ENCODE results near the gene BPIFA2. TPM values are rescaled to one million over a fixed set of nuclear protein-coding genes. Genes with fewer than 3 reads are reported as not detected.

The BPIFA2 gene
- total RNA-seq, 2 donors from 2014 or later, result not detected

- Histone ChIP-seq H3K27ac (ENCODE audit: low read depth, low read length) (no peak overlapping the region), H3K9ac (ENCODE audit: extremely low read depth, low read length, poor library complexity, severe bottlenecking) (no peak overlapping the region), H3K4me1 (ENCODE audit: control insufficient read depth, insufficient read depth, low read length) (no peaks in the 10 kb centered on the region), H3K27me3 (ENCODE audit: control insufficient read depth, insufficient read depth, low read length, poor library complexity, severe bottlenecking) (peaks cover 67% of the 10 kb centered on the region), H3K9me3 (ENCODE audit: control insufficient read depth, low read length) (no peaks in the 10 kb centered on the region), H3K4me3 (ENCODE audit: low read length) (no peak overlapping the region), H3K36me3 (ENCODE audit: control insufficient read depth, insufficient read depth, low read length) (no peaks in the 10 kb centered on the region)
- WGBS, 2 experiments (ENCODE audit: insufficient coverage in 1 of 2, insufficient read length in 1 of 2), result 88% methylated on average over 1 of the region's 1 CpG; no CpG with 5 or more reads in 1 of the 2 experiments
- peaks cover 37% of the 10 kb centered on the region for H3K27me3 Mint-ChIP-seq (ENCODE audit: insufficient read depth)
- H3K4me3 Mint-ChIP-seq, result no peak overlapping the region
- peaks cover 2% of the 10 kb centered on the region for H3K4me1 Mint-ChIP-seq
- no peak overlapping the region for H3K27ac Mint-ChIP-seq
- no peaks in the 10 kb centered on the region for H3K9me3 Mint-ChIP-seq
- H3K36me3 Mint-ChIP-seq (ENCODE audit: low read depth), result no peaks in the 10 kb centered on the region
- DNase-seq, result no peak
- no peak for TF ChIP-seq CTCF (conservative IDR thresholded peaks at IDR 0.05)
Measured at GRCh38 chr20:33210371-33210770, 42.4 kb downstream of the BPIFA2 start.

- no peaks in the 10 kb centered on the region for H3K36me3 Mint-ChIP-seq (ENCODE audit: low read depth)
- H3K27ac ChIP-seq (ENCODE audit: low read depth, low read length), result no peak overlapping the region
- 25% methylated on average over 4 to 5 of the region's 5 CpGs for WGBS, 2 experiments (ENCODE audit: insufficient coverage in 1 of 2, insufficient read length in 1 of 2)
- no peak overlapping the region for H3K27ac Mint-ChIP-seq
- H3K27me3 Mint-ChIP-seq (ENCODE audit: insufficient read depth), result peaks cover 33% of the 10 kb centered on the region
- H3K4me1 Mint-ChIP-seq, result peaks cover 2% of the 10 kb centered on the region
- TF ChIP-seq CTCF (conservative IDR thresholded peaks at IDR 0.05), result peak; percentile 94
- H3K9ac ChIP-seq (ENCODE audit: extremely low read depth, low read length, poor library complexity, severe bottlenecking), result no peak overlapping the region
- H3K4me1 ChIP-seq (ENCODE audit: control insufficient read depth, insufficient read depth, low read length), result no peaks in the 10 kb centered on the region
- H3K36me3 ChIP-seq (ENCODE audit: control insufficient read depth, insufficient read depth, low read length), result no peaks in the 10 kb centered on the region
- peaks cover 56% of the 10 kb centered on the region for H3K27me3 ChIP-seq (ENCODE audit: control insufficient read depth, insufficient read depth, low read length, poor library complexity, severe bottlenecking)
- H3K4me3 Mint-ChIP-seq, result no peak overlapping the region
- no peak overlapping the region for H3K4me3 ChIP-seq (ENCODE audit: low read length)
- no peaks in the 10 kb centered on the region for H3K9me3 Mint-ChIP-seq
- DNase-seq, result peak; percentile 92
- no peaks in the 10 kb centered on the region for H3K9me3 ChIP-seq (ENCODE audit: control insufficient read depth, low read length)
Measured at GRCh38 chr20:33211817-33212424, 44.0 kb downstream of the BPIFA2 start.

GRCh38 chr20:33217052-33217451, 49.1 kb downstream of the BPIFA2 start, which contains the start of gene BPIFA3:
Gene BPIFA3 (plus strand): TSS chr20:33217352. CDS start chr20:33217537, 185 bp downstream.
- Histone ChIP-seq H3K27me3 (ENCODE audit: control insufficient read depth, insufficient read depth, low read length, poor library complexity, severe bottlenecking) (peaks cover 42% of the 10 kb centered on the region), H3K9me3 (ENCODE audit: control insufficient read depth, low read length) (no peaks in the 10 kb centered on the region), H3K36me3 (ENCODE audit: control insufficient read depth, insufficient read depth, low read length) (no peaks in the 10 kb centered on the region), H3K27ac (ENCODE audit: low read depth, low read length) (no peak within 1 kb of the TSS), H3K4me1 (ENCODE audit: control insufficient read depth, insufficient read depth, low read length) (no peaks in the 10 kb centered on the region), H3K9ac (ENCODE audit: extremely low read depth, low read length, poor library complexity, severe bottlenecking) (no peak within 1 kb of the TSS), H3K4me3 (ENCODE audit: low read length) (no peak within 1 kb of the TSS)
- Mint-ChIP-seq H3K4me3 (no peak within 1 kb of the TSS), H3K27me3 (ENCODE audit: insufficient read depth) (peaks cover 21% of the 10 kb centered on the region), H3K36me3 (ENCODE audit: low read depth) (no peaks in the 10 kb centered on the region), H3K9me3 (no peaks in the 10 kb centered on the region), H3K4me1 (no peaks in the 10 kb centered on the region), H3K27ac (no peak within 1 kb of the TSS)
- TF ChIP-seq CTCF (conservative IDR thresholded peaks at IDR 0.05), result no peak
- no peak for DNase-seq
- 81% methylated on average over 2 of the region's 2 CpGs; no CpG with 5 or more reads in 1 of the 2 experiments for WGBS, 2 experiments (ENCODE audit: insufficient coverage in 1 of 2, insufficient read length in 1 of 2)

Measured in endodermal cell (in vitro differentiated cells).